GM23248 (cell line): Measurements from ENCODE around the gene HTR3C. TPM values are rescaled to one million over a fixed set of nuclear protein-coding genes. Genes with fewer than 3 reads are reported as not detected.

Experiments
- DNase-seq: peaks from one replicate; pipeline ENCODE4 v3.0.0-alpha.2; 2015
- H2AFZ ChIP-seq: fragments of 200-600 bp; sonication (generic); 2 replicates; pipeline ENCODE4 v1.6.1; 2016; ENCODE audit warnings: antibody characterized with exemption
- H3F3A ChIP-seq: fragments of 200-600 bp; sonication (generic); 2 replicates; pipeline ENCODE4 v1.6.1; 2016; ENCODE audit warnings: mild to moderate bottlenecking, antibody characterized with exemption, mixed run types; ENCODE audit not compliant: insufficient read depth
- H3K27ac ChIP-seq: fragments of 200-600 bp; sonication (generic); 2 replicates; pipeline ENCODE4 v1.5.1; 2016; ENCODE audit warnings: mild to moderate bottlenecking
- H3K27me3 ChIP-seq: fragments of 200-600 bp; sonication (generic); replicated peaks from 2 replicates; pipeline ENCODE4 v1.6.1; 2016; ENCODE audit warnings: mild to moderate bottlenecking; ENCODE audit not compliant: insufficient read depth
- H3K36me3 ChIP-seq: fragments of 200-600 bp; sonication (generic); 2 replicates; pipeline ENCODE4 v1.6.1; 2016; ENCODE audit warnings: low read depth, mild to moderate bottlenecking
- H3K4me1 ChIP-seq: fragments of 200-600 bp; sonication (generic); 2 replicates; pipeline ENCODE4 v1.6.1; 2016; ENCODE audit warnings: mild to moderate bottlenecking; ENCODE audit not compliant: insufficient read depth
- H3K4me2 ChIP-seq: fragments of 200-600 bp; sonication (generic); one replicate; pipeline ENCODE4 v1.6.1; 2016; ENCODE audit warnings: mild to moderate bottlenecking; ENCODE audit not compliant: unreplicated experiment
- H3K4me3 ChIP-seq: fragments of 200-600 bp; sonication (generic); 2 replicates; pipeline ENCODE4 v1.5.1; 2016; ENCODE audit warnings: mild to moderate bottlenecking
- H3K79me2 ChIP-seq: fragments of 200-600 bp; sonication (generic); 2 replicates; pipeline ENCODE4 v1.6.1; 2016; ENCODE audit warnings: mild to moderate bottlenecking; ENCODE audit not compliant: insufficient read depth
- H3K9ac ChIP-seq: fragments of 200-600 bp; sonication (generic); 2 replicates; pipeline ENCODE4 v1.6.1; 2016; ENCODE audit warnings: mild to moderate bottlenecking
- H3K9me2 ChIP-seq: fragments of 200-600 bp; sonication (generic); 2 replicates; pipeline ENCODE4 v1.6.1; 2016; ENCODE audit warnings: mixed run types, mild to moderate bottlenecking, moderate library complexity; ENCODE audit not compliant: insufficient read depth
- H3K9me3 ChIP-seq: fragments of 200-600 bp; sonication (generic); one replicate; pipeline ENCODE4 v1.6.1; 2017; ENCODE audit warnings: low read depth
- H4K20me1 ChIP-seq: fragments of 200-600 bp; sonication (generic); 2 replicates; pipeline ENCODE4 v1.6.0; 2016; ENCODE audit not compliant: insufficient read depth
- EZH2 ChIP-seq: fragments of 200-600 bp; sonication (generic); IDR thresholded peaks from 2 replicates; pipeline ENCODE4 v1.6.1; 2018; ENCODE audit warnings: antibody characterized with exemption, mild to moderate bottlenecking; ENCODE audit not compliant: insufficient read depth, poor library complexity, severe bottlenecking
- EZH2phosphoT487 ChIP-seq: fragments of 200-600 bp; sonication (generic); IDR thresholded peaks from 2 replicates; pipeline ENCODE4 v1.6.1; 2018; ENCODE audit warnings: antibody characterized with exemption, moderate library complexity, mild to moderate bottlenecking, low read depth; ENCODE audit not compliant: insufficient read depth
- WGBS, 2 experiments: methylation state at CpG; one replicate each; pipeline ENCODE4 v1.1.6; 2015 to 2017; ENCODE audit warnings: low lambda C conversion rate in 2 of 2, low coverage in 1 of 2; ENCODE audit errors: missing lambda C conversion rate in 2 of 2; 5-methylcytosine and 5-hydroxymethylcytosine counted together
- in situ Hi-C: fragments of 300-500 bp; cut with MboI; formaldehyde crosslinking; loops from 2 replicates; pipeline ENCODE4 v1.15.0; 2020
- polyA plus RNA-seq: library from polyadenylated mRNA; unstranded; fragments of >200 nt; fragmentation: Nextera tagmentation; extraction: Ambion mirVana; gene quantifications from 2 replicates; pipeline ENCODE4 v1.2.1, GENCODE V29; 2016
- total RNA-seq: library from RNA; depleted of rRNA; stranded (reverse); fragments of >200 nt; shearing (Covaris generic); gene quantifications from 2 replicates; pipeline ENCODE4 v1.2.3, GENCODE V29; 2014

The HTR3C gene
- total and polyA plus RNA-seq, 2 experiments from 2014 or later, result not detected

DNA sequence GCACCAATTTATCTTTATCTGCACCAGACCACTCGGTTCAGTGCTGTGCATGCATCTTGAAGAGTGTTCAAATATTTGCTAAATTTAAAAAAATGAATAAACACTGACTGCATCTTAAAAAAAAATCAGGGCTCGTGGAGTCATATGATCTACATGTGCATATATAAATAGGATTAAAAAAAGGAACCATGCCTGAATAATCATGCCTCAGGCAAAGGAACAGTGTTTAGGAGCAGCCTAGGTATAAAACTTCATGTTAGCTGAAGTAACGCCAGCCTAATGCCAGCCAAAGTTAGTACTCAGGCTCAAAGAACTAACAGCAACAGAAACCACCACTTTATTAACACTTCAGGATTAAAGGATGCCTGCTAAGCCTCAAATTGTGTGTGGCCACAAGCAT, 44.7 kb upstream of the HTR3C start:
- peaks cover 19% of the 10 kb centered on the region for H3K4me1 ChIP-seq
- no peak overlapping the region for H3K4me2 ChIP-seq
- no peaks in the 10 kb centered on the region for H4K20me1 ChIP-seq
- no peak overlapping the region for H3K4me3 ChIP-seq
- no peak for TF ChIP-seq EZH2
- no peak for TF ChIP-seq EZH2phosphoT487
- H2AFZ ChIP-seq, result no peak overlapping the region
- peaks cover 41% of the 10 kb centered on the region for H3K79me2 ChIP-seq
- H3K27ac ChIP-seq, result no peak overlapping the region
- WGBS, 2 experiments, result 72 to 80% methylated on average over 3 of the region's 3 CpGs
- peaks cover 13% of the 10 kb centered on the region for H3F3A ChIP-seq
- no peak for DNase-seq
- no peaks in the 10 kb centered on the region for H3K9me2 ChIP-seq
- no peaks in the 10 kb centered on the region for H3K9me3 ChIP-seq
- in situ Hi-C loops, result no loop called here
- no peaks in the 10 kb centered on the region for H3K27me3 ChIP-seq
- peaks cover 14% of the 10 kb centered on the region; the same call in 1 of the 2 replicates for H3K36me3 ChIP-seq
- H3K9ac ChIP-seq, result no peak overlapping the region

DNA sequence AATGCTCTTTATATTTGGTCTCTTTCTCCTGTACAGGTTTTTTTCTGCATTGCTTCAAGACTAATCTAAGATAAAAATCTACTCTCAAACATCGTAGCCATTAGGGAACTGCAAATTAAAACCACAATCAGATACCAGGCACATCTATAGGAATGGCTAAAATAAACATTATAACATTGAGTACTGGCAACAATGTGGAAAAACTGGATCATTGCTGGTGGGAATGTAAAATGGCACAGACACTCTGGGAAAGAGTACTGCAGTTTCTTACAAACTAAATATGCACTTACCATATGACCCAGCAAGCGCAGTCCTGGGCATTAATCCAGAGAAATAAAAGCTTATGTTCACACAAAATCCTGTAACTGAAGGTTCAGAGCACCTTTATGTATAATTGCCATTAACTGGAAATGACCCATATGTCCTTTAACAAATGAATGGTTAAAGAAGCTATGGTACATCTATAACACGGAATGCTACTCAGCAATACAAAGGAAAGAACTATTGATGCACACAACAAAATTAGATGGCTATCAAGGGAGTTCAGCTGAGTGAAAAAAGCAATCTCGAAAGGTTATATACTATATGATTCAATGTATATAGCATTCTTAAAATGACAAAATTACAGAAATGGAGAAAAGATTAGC, 41.5 kb upstream of the HTR3C start:
- in situ Hi-C loops, result no loop called here
- WGBS, 2 experiments, result 85 to 88% methylated on average over 4 of the region's 4 CpGs
- Histone ChIP-seq H3K9me3 (no peaks in the 10 kb centered on the region), H3K36me3 (peaks cover 21% of the 10 kb centered on the region; the same call in 1 of the 2 replicates), H3K9ac (no peak overlapping the region), H3K79me2 (peaks cover 64% of the 10 kb centered on the region), H3K4me1 (peaks cover 16% of the 10 kb centered on the region; the same call in 1 of the 2 replicates), H3K4me2 (no peak overlapping the region), H3K9me2 (no peaks in the 10 kb centered on the region), H2AFZ (no peak overlapping the region), H4K20me1 (no peaks in the 10 kb centered on the region), H3K27ac (no peak overlapping the region), H3F3A (no peaks in the 10 kb centered on the region), H3K27me3 (no peaks in the 10 kb centered on the region), H3K4me3 (no peak overlapping the region)
- no peak for DNase-seq
- TF ChIP-seq EZH2phosphoT487 (no peak), EZH2 (no peak)

DNA sequence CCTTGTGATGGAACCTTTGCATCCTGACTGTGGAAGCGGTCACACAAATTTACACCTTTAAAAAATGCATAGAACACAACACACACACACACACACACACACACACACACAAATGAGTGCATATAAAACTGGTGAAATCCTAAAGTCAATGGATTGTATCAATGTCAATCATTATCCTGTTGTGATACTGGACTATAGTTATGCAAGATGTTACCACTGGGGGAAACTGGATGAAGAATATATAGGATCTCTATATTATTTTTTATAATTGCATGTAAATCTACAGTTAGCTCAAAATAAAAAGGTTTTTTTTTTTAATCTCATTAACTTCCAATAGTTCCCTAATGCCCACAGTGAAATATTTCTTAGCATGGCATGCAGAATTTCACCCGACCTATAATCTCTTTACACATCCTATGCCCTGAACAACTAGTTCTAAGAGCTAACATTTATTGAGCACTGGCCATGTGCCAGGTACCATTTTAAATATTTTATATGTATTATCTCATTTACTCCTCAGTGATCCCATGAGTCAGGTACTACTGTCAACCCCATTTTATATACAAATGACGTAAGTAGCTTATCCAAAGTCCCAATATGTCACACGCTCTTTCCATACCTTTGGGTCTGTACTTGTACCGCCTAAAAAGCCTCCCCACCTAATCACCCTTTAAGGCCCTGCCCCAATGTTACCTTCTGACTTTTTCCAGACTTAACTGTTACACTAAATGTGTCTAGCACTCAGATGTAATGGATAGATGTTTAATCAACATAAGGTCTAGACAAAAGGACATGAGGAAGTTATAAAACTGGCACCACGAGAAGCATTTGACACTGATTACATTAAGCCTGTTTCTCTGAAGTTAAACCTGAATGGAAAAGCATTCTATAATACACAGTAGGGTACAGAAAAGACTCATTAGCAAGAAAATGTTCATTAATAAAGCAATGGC, 40.6 kb upstream of the HTR3C start:
- Histone ChIP-seq H3K9me2 (no peaks in the 10 kb centered on the region), H3K4me1 (peaks cover 16% of the 10 kb centered on the region; the same call in 1 of the 2 replicates), H3K4me3 (no peak overlapping the region), H3K9ac (no peak overlapping the region), H2AFZ (no peak overlapping the region), H3K9me3 (no peaks in the 10 kb centered on the region), H3F3A (no peaks in the 10 kb centered on the region), H3K36me3 (peaks cover 21% of the 10 kb centered on the region; the same call in 1 of the 2 replicates), H3K4me2 (no peak overlapping the region), H4K20me1 (no peaks in the 10 kb centered on the region), H3K79me2 (peaks cover 68% of the 10 kb centered on the region), H3K27ac (no peak overlapping the region), H3K27me3 (no peaks in the 10 kb centered on the region)
- no peak for TF ChIP-seq EZH2
- TF ChIP-seq EZH2phosphoT487, result no peak
- in situ Hi-C loops, result no loop called here
- DNase-seq, result no peak
- WGBS, 2 experiments, result 97 to 98% methylated on average over 6 of the region's 6 CpGs

DNA sequence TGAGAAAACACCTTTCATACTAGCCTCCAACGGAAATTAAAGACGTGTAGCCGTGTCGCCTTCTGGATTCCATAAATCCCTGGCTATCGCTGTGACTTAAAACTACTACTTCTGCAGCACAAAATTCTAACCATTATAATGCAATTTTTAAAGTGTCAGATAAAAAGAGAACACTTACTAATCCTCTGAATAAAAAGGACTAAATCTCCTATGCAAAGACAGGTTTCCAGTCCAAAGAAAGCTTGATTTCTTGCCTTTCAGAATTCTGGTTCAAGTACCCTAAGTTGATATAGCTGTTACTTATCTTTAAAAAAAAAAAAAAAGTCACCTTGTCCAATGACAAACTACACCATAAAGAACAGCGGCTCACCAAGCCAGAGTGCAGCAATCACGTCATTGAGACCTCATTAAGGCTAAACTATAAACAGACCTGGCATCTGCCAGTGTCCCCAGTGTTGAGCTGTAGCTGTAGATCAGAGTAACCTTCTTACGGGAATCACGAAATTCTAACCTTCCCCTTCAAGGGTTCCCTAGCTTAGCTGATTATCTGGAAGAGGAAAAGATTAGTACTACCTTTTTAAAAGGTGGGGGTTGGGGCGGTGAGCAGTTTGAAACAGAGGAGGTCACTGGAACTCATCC, 37.3 kb upstream of the HTR3C start:
- Histone ChIP-seq H3K4me1 (peaks cover 16% of the 10 kb centered on the region; the same call in 1 of the 2 replicates), H3K4me2 (no peak overlapping the region), H3K27ac (no peak overlapping the region), H3K36me3 (peaks cover 17% of the 10 kb centered on the region; the same call in 1 of the 2 replicates), H4K20me1 (no peaks in the 10 kb centered on the region), H3K9ac (no peak overlapping the region), H3K79me2 (peaks cover 60% of the 10 kb centered on the region), H3K27me3 (no peaks in the 10 kb centered on the region), H3K4me3 (no peak overlapping the region), H3K9me3 (no peaks in the 10 kb centered on the region), H3F3A (no peaks in the 10 kb centered on the region), H3K9me2 (no peaks in the 10 kb centered on the region), H2AFZ (no peak overlapping the region)
- in situ Hi-C loops, result no loop called here
- TF ChIP-seq EZH2phosphoT487, result no peak
- no peak for TF ChIP-seq EZH2
- DNase-seq, result no peak
- 91 to 92% methylated on average over 10 of the region's 10 CpGs for WGBS, 2 experiments
